H9 (cell line): ENCODE measurements around the gene PPP1R12B. TPM values are rescaled to one million over a fixed set of nuclear protein-coding genes. Genes with fewer than 3 reads are reported as not detected.

Source experiments
- DNase-seq: peaks from one replicate; pipeline ENCODE4 v3.0.0-alpha.2; 2017
- H2AFZ ChIP-seq: one replicate; pipeline ENCODE4 v1.6.1; 2013; ENCODE audit warnings: mild to moderate bottlenecking, low read length, control low read depth, moderate library complexity
- H2AK5ac ChIP-seq: 2 replicates; pipeline ENCODE4 v1.6.1; 2013; ENCODE audit warnings: low read length, control low read depth, mixed read lengths; ENCODE audit not compliant: insufficient read length
- H2BK120ac ChIP-seq: one replicate; pipeline ENCODE4 v1.6.1; 2013; ENCODE audit warnings: low read depth, mild to moderate bottlenecking, low read length, control low read depth, inconsistent platforms; ENCODE audit not compliant: poor library complexity, severe bottlenecking
- H2BK12ac ChIP-seq: 2 replicates; pipeline ENCODE4 v1.6.1; 2013; ENCODE audit warnings: low read length, control low read depth, mixed read lengths, low read depth; ENCODE audit not compliant: insufficient read length
- H2BK15ac ChIP-seq: 2 replicates; pipeline ENCODE4 v1.6.1; 2013; ENCODE audit warnings: low read depth, low read length, control low read depth
- H2BK20ac ChIP-seq: one replicate; pipeline ENCODE4 v1.6.1; 2013; ENCODE audit warnings: low read depth, mild to moderate bottlenecking, low read length, control low read depth, inconsistent platforms; ENCODE audit not compliant: poor library complexity, severe bottlenecking
- H2BK5ac ChIP-seq: 2 replicates; pipeline ENCODE4 v1.6.1; 2013; ENCODE audit warnings: low read length, control low read depth, mixed read lengths; ENCODE audit not compliant: insufficient read length
- H3K14ac ChIP-seq: 2 replicates; pipeline ENCODE4 v1.6.1; 2013; ENCODE audit warnings: low read length, control low read depth; ENCODE audit not compliant: insufficient read depth
- H3K18ac ChIP-seq: 2 replicates; pipeline ENCODE4 v1.6.1; 2013; ENCODE audit warnings: low read depth, mild to moderate bottlenecking, mixed read lengths, low read length, control low read depth; ENCODE audit not compliant: insufficient read length
- H3K23ac ChIP-seq: 2 replicates; pipeline ENCODE4 v1.6.1; 2013; ENCODE audit warnings: low read length, control low read depth, mixed read lengths, low read depth; ENCODE audit not compliant: insufficient read length
- H3K23me2 ChIP-seq: 2 replicates; pipeline ENCODE4 v1.6.1; 2013; ENCODE audit warnings: low read depth, mild to moderate bottlenecking, mixed read lengths, low read length, control low read depth; ENCODE audit not compliant: insufficient read length, poor library complexity, severe bottlenecking
- H3K27ac ChIP-seq: 2 replicates; pipeline ENCODE4 v1.5.1; 2013; ENCODE audit warnings: low read length, control low read depth, mixed read lengths, low read depth; ENCODE audit not compliant: insufficient read length
- H3K27me3 ChIP-seq: 2 replicates; pipeline ENCODE4 v1.6.1; 2013; ENCODE audit warnings: low read length, control low read depth, inconsistent platforms; ENCODE audit not compliant: insufficient read depth
- H3K4ac ChIP-seq: 2 replicates; pipeline ENCODE4 v1.6.1; 2013; ENCODE audit warnings: low read depth, mild to moderate bottlenecking, control low read depth, inconsistent platforms, low read length, moderate library complexity
- H3K4me1 ChIP-seq: 2 replicates; pipeline ENCODE4 v1.6.1; 2013; ENCODE audit warnings: low read length, control low read depth, inconsistent platforms; ENCODE audit not compliant: insufficient read depth
- H3K4me2 ChIP-seq: 2 replicates; pipeline ENCODE4 v1.6.1; 2013; ENCODE audit warnings: low read length, control low read depth, mixed read lengths; ENCODE audit not compliant: insufficient read length, insufficient read depth
- H3K56ac ChIP-seq: 2 replicates; pipeline ENCODE4 v1.6.1; 2013; ENCODE audit warnings: low read depth, mild to moderate bottlenecking, mixed read lengths, low read length, control low read depth; ENCODE audit not compliant: insufficient read length
- H3K79me1 ChIP-seq: 2 replicates; pipeline ENCODE4 v1.6.1; 2013; ENCODE audit warnings: low read depth, mild to moderate bottlenecking, moderate library complexity, low read length, control low read depth, inconsistent platforms; ENCODE audit not compliant: insufficient read depth, poor library complexity, severe bottlenecking
- H3K79me2 ChIP-seq: 2 replicates; pipeline ENCODE4 v1.6.1; 2013; ENCODE audit warnings: low read length, control low read depth, inconsistent platforms; ENCODE audit not compliant: insufficient read depth
- H3K9ac ChIP-seq: 2 replicates; pipeline ENCODE4 v1.6.1; 2013; ENCODE audit warnings: low read length, control low read depth, mixed read lengths; ENCODE audit not compliant: insufficient read length; ENCODE audit errors: extremely low read depth
- H3K9me3 ChIP-seq: one replicate; pipeline ENCODE4 v1.6.1; 2013; ENCODE audit warnings: low read depth, low read length, inconsistent platforms; ENCODE audit not compliant: control insufficient read depth
- H3T11ph ChIP-seq: one replicate; pipeline ENCODE4 v1.6.1; 2013; ENCODE audit warnings: mild to moderate bottlenecking, low read length, control low read depth, inconsistent platforms
- H4K20me1 ChIP-seq: one replicate; pipeline ENCODE4 v1.6.1; 2013; ENCODE audit not compliant: control insufficient read depth, insufficient read length, insufficient read depth
- H4K5ac ChIP-seq: 2 replicates; pipeline ENCODE4 v1.6.1; 2013; ENCODE audit warnings: low read depth, mild to moderate bottlenecking, mixed read lengths, low read length, control low read depth; ENCODE audit not compliant: insufficient read length
- H4K8ac ChIP-seq: replicated peaks from 2 replicates; pipeline ENCODE4 v1.6.1; 2013; ENCODE audit warnings: low read length, control low read depth, mixed read lengths, low read depth; ENCODE audit not compliant: insufficient read length
- H4K91ac ChIP-seq: 2 replicates; pipeline ENCODE4 v1.6.1; 2013; ENCODE audit warnings: low read depth, mild to moderate bottlenecking, moderate library complexity, mixed read lengths, low read length, control low read depth; ENCODE audit not compliant: insufficient read length
- H3K27ac Mint-ChIP-seq, 3 experiments: 2 replicates in 2 of 3; 3 replicates in 1 of 3; pipeline ENCODE4 v1.8.0; 2020 to 2021; ENCODE audit warnings: mixed read lengths in 3 of 3, mild to moderate bottlenecking in 1 of 3, moderate library complexity in 1 of 3
- H3K27me3 Mint-ChIP-seq: 2 replicates; pipeline ENCODE4 v1.8.0; 2021; ENCODE audit warnings: low read depth, mild to moderate bottlenecking, moderate library complexity, mixed read lengths
- H3K36me3 Mint-ChIP-seq, 3 experiments: 2 replicates in 2 of 3; 3 replicates in 1 of 3; pipeline ENCODE4 v1.8.0; 2020 to 2021; ENCODE audit warnings: low read depth in 3 of 3, mixed read lengths in 3 of 3; ENCODE audit not compliant: insufficient read depth in 1 of 3
- H3K4me1 Mint-ChIP-seq, 2 experiments: 2 replicates each; pipeline ENCODE4 v1.8.0; 2020; ENCODE audit warnings: mixed read lengths in 2 of 2
- H3K4me3 Mint-ChIP-seq, 2 experiments: 2 replicates in 1 of 2; 3 replicates in 1 of 2; pipeline ENCODE4 v1.8.0; 2020 to 2021; ENCODE audit warnings: mild to moderate bottlenecking in 2 of 2, mixed read lengths in 2 of 2, moderate library complexity in 1 of 2
- H3K9me3 Mint-ChIP-seq, 2 experiments: 2 replicates in 1 of 2; 3 replicates in 1 of 2; pipeline ENCODE4 v1.8.0; 2020; ENCODE audit warnings: mild to moderate bottlenecking in 2 of 2, mixed read lengths in 2 of 2, moderate library complexity in 1 of 2
- WGBS: extraction: QIAGEN DNeasy Blood & Tissue Kit; methylation state at CpG from one replicate; pipeline ENCODE4 v1.1.7; 2013; ENCODE audit warnings: missing lambda C conversion rate, low lambda C conversion rate, mixed read lengths; ENCODE audit not compliant: insufficient read length; ENCODE audit errors: extremely low coverage; 5-methylcytosine and 5-hydroxymethylcytosine counted together
- total RNA-seq: library from RNA; stranded (reverse); gene quantifications from 2 replicates; pipeline ENCODE4 v1.2.1, GENCODE V29; 2021
- TF ChIP-seq, protein P1 (sequence below): fragments of 200-600 bp; sonication (generic); conservative IDR thresholded peaks from 3 replicates; pipeline ENCODE4 v1.8.0; 2021; ENCODE audit warnings: antibody characterized with exemption, mild to moderate bottlenecking

Gene PPP1R12B
- total RNA-seq, 1 experiment from 2014 or later = 12.9 TPM

DNA sequence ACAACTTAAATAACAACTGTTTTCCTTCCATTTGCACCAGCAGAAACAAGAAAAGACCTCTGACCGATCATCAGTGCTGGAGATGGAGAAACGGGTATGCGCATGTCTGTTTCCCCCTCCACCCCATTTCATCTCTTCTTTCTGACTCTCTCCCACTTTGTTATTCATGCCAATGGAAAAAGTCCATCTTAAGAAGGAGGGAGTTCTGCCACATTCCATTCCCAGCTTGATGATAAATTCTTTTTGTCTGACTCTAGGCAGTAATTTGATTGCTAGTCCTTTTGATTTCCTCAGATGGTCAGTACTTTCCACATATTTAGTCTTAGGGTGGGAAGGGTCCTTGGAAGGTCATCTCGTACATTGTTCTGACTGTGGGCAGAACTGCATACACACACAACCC is 219.2 kb downstream of the PPP1R12B start:
- Histone ChIP-seq H2BK20ac (no peak overlapping the region), H2BK12ac (no peak overlapping the region), H3K79me2 (no peaks in the 10 kb centered on the region), H3K4me1 (peaks cover 25% of the 10 kb centered on the region; the same call in 1 of the 2 replicates), H3K4ac (no peak overlapping the region), H2AK5ac (no peak overlapping the region), H3K27ac (peak overlapping the region; percentile 72), H3K23me2 (no peaks in the 10 kb centered on the region), H2BK5ac (no peak overlapping the region), H4K20me1 (no peaks in the 10 kb centered on the region), H2AFZ (no peak overlapping the region), H3K18ac (peak overlapping the region; percentile 39), H3K14ac (no peak overlapping the region), H4K91ac (no peak overlapping the region), H3K79me1 (no peaks in the 10 kb centered on the region), H4K8ac (no peak overlapping the region), H3K56ac (no peak overlapping the region), H3K23ac (no peak overlapping the region), H3K9me3 (no peaks in the 10 kb centered on the region), H3K9ac (no peak overlapping the region), H2BK120ac (no peak overlapping the region), H3T11ph (no peak overlapping the region), H3K4me2 (peak overlapping the region; percentile 41), H2BK15ac (no peak overlapping the region), H4K5ac (no peak overlapping the region), H3K27me3 (no peaks in the 10 kb centered on the region)
- no peaks in the 10 kb centered on the region; a peak in 1 of 7 replicates for H3K36me3 Mint-ChIP-seq
- peak overlapping the region; percentile 34 to 59 for H3K4me3 Mint-ChIP-seq
- H3K4me1 Mint-ChIP-seq = peaks cover 42 to 44% of the 10 kb centered on the region in 2 experiments
- no peaks in the 10 kb centered on the region for H3K9me3 Mint-ChIP-seq
- peak; percentile 38 for DNase-seq
- WGBS = no CpG with 5 or more reads among the region's 4 CpGs
- H3K27me3 Mint-ChIP-seq = no peaks in the 10 kb centered on the region
- H3K27ac Mint-ChIP-seq = peak overlapping the region; percentile 71 to 97 (median 74)
- TF ChIP-seq, protein P1, sequence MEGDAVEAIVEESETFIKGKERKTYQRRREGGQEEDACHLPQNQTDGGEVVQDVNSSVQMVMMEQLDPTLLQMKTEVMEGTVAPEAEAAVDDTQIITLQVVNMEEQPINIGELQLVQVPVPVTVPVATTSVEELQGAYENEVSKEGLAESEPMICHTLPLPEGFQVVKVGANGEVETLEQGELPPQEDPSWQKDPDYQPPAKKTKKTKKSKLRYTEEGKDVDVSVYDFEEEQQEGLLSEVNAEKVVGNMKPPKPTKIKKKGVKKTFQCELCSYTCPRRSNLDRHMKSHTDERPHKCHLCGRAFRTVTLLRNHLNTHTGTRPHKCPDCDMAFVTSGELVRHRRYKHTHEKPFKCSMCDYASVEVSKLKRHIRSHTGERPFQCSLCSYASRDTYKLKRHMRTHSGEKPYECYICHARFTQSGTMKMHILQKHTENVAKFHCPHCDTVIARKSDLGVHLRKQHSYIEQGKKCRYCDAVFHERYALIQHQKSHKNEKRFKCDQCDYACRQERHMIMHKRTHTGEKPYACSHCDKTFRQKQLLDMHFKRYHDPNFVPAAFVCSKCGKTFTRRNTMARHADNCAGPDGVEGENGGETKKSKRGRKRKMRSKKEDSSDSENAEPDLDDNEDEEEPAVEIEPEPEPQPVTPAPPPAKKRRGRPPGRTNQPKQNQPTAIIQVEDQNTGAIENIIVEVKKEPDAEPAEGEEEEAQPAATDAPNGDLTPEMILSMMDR = no peak
